HG02852 (cell line): ENCODE measurements around the gene ZNF212.

ENCODE experiments used
- ATAC-seq: cut with Tn5 transposase; IDR thresholded peaks from one replicate; pipeline ENCODE4 v1.9.1; 2021; ENCODE audit warnings: mild to moderate bottlenecking, moderate library complexity; ENCODE audit not compliant: unreplicated experiment

The ZNF212 gene

DNA sequence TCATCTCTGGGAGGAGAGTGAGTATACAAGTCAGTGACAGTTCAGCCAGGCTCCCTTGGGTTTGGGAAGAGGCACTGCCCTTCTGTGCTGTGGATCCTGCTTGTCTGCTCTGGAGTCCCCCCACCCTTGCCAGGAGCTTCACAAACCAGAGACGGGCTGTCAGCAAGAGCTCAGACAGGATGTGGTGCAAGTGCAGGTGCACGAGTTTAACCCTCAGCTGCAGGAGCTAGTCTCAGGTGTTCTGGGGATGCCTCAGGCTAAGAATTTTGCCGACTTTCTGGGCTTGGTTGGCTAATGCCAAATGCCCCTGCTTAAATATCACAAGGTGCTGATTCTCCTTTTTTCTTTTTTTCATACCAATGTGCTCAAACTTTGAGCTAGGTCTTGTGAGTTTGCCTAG lies 44.9 kb downstream of the ZNF212 start:
- no peak for ATAC-seq

DNA sequence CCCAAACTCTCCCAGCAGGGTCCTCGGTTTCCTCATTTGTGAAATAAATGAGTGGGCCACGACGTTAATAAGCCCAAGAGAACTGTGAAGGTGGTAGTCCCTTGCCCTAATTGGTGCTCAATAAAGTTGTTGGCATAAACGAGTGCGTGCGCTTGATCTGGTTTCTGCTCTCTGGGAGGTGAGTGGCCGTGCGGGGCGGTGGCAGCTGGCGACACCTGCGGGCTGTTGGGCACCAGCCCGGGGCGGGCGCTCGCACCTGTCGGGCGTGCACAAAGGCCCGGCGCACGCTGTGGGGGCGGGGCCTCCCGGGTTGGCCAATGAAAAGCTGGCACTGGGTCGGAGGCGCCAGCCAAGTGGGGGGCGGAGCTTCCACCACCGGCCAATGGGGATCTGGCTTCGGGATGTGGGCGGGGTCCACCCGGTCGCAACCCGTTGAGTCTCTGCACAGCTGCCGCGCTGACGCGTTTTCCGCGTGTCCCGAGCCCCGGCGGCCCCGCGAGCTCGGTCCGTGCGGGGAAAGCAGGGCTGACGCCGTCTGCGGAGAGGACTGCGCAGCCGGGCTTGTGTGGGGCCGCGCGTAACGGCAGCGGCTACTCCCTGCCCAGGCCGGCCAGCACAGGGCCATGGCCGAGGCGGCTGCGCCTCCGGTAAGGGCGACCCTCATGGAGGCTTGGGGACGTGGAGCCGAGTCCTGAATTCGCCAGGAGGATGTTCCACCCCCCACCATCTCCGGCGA lies 45.6 kb downstream of the ZNF212 start:
- ATAC-seq: peak; percentile 98

DNA sequence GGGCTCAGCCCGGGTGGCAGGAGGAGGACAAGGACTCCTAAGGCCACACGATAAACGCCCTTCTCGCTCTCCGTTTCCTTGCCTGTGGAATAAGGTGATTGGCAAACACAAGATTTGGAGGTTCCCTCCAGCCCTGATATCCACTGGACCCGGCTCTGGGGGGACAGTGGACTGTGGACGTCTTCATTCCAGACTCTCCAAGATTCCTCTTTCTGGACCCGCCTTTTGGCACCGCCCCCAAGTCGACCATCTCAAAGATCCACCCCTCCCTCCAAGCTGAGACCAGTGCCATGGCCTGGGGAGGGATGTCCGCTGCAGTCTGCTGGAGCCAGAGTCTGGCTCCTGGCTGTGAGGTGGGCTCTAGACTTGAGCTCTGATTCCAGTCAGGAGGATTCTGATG lies 46.2 kb downstream of the ZNF212 start:
- ATAC-seq: no peak

DNA sequence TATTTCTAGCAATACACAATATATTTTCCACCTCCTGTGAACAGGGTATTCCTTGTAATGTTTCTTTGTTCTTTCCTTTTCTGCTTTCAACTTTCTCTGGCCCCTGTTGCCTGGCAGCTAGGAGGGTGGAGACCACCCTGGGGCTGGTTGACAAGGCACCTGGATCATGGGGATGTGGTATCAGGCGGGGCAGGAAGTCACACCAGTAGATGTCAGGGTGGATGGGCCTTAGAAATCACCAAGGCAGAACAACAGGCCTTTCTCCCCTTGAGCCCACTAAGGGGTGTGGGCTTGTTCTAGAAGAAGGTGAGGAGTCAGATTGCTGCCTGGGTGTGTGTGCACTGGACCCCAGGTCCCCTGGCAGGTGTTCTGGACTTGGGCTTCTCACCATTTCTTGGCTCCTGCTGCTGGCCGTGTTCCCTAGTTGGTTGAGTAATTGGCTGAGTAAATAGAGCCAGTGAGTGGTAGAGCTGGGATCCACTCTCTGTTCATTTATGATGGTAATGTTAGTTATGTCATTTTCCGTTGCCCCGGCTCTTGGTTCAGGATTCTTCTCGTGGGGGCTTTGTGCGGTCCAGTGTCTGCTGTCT lies 47.5 kb downstream of the ZNF212 start:
- no peak for ATAC-seq

DNA sequence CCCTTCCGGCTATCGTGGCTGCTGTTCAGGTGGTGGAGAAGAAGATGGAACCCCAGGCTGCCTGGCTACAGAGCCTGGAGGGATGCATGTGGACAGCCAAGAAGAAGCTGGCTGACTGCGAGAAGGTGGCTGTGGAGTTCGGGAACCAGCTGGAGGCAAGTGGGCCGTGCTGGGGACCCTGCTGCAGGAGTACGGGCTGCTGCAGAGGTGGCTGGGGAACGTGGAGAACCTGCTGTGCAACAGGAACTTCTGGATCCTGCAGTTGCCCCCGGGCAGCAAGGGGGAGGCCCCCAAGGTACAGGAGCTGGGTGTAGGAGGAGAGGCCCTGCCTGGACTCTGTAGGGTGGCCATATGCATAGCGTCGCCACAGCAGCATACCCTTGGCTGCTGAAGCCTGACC lies 48.2 kb downstream of the ZNF212 start:
- ATAC-seq: no peak

DNA sequence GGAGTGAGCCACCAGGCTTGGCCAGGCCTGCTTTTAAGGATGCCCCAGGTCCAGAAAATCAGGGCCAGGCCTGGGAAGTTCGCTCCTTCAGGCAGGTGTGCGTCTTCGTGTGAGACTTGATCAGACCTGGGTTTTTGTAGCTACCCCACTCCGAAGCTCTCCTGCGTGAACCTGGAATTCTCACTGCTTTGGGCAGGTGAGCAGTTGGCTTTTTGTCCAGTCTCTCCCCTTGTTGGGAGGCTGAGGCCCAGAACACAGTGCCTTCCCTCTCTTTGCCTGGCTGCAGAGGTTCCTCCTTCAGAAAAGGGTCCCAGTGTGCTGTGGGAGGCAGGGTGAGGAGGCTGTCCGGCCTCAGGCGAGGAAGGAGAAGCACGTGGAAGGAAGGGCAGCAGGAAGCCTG lies 49.8 kb downstream of the ZNF212 start:
- ATAC-seq: no peak

DNA sequence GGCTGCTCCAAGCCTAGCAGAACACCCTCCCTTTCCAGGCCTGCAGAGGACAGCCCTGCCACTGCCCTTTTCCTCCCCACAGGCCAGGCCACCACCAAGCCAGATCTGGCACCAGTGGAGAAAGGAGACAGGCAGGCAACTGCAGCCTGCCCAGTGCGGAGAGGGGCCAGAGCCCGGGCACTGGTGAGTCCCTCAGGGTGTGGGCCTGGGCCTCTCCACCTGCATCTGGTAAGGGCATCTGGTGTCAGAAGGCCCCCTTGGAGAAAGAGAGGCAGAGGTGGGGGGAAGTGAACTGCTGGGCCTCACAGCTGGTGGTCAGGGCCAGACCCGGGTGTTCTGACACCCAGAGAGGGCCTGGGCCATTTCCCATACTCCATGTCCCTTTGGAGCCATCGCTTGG lies 50.4 kb downstream of the ZNF212 start:
- no peak for ATAC-seq

DNA sequence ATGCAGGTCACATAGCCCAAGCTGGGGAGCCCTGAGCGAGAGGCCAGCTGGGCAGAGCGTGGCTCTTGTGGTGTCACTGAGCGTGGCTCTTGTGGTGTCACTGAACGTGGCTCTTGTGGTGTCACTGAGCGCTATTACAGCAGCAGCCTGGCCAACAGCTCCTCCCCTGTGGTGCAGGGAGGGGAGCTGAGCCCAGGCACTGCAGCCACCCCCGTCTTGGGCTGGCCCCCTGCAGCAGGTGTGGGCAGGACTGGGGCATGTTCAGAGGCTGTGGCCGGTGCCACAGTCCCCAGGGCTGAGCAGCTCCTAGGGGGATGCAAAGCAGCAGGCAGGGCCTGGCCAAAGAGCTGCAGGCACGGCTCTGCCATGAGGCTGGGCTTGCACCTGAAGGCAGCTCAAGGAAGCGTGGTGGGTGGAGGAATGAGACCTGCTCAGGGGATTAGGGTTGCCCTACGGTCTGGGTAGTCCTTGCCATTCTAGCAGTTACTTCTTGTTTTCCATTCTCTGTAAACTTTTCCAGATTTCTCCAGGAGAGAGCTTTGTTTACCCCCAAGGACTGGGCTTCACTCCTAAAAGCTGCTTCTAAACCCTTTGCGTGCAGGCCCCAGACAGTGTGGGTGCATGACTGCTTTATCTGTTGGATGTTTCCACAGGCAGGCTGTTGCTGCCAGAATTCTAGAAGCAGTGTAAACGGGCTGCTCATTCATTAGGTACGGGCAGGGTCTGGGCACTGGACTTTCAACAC lies 51.8 kb downstream of the ZNF212 start:
- no peak for ATAC-seq

DNA sequence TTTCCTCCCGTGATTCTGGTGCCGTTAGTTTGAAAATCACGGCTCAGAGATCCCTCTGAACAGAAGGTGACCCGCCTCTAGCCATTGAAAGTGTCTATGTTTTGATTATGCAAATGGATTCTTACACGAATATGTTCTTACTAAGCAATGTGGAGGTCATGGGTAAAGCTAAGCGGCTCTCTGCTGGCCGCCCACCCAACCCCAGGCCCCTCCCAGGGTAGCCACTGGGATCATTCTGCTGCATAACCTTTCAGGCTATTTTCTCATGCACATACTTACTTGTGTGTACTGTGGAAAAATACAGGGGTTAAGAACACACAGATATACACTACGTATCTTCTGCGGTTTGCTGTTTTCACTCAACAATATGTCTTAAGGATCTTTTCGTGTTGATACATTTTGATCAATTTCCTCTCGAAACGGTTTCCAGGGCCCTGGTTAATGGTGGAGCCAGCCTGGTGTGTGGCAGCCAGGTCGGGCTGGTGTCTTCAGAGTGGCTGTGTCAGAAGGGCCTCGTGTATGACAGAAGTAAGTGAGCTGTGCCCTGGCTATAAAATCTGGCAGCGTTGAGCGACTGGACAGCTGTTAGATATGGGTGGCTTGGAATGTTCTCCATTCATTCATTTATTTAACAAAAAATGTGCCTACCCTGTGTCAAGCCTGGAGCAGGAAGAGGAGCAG lies 52.5 kb downstream of the ZNF212 start:
- no peak for ATAC-seq

DNA sequence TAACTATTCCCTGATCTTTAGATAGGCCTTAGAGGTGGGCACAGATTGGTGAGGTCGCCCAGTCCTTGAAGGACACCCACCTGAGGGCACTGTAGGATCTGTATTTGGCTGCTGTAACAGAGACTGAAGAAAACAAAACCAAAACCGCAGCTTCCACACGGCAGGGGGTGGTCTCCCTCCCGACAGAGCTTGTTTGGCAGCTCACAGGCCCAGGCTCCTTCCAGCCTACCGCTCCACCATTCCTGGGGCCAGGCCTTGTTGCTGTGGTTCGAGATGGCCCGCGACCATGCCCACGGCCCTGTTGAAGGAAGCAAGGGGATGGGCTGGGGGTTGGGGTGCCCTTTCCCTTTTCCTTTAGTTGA lies 53.0 kb downstream of the ZNF212 start:
- ATAC-seq: no peak

DNA sequence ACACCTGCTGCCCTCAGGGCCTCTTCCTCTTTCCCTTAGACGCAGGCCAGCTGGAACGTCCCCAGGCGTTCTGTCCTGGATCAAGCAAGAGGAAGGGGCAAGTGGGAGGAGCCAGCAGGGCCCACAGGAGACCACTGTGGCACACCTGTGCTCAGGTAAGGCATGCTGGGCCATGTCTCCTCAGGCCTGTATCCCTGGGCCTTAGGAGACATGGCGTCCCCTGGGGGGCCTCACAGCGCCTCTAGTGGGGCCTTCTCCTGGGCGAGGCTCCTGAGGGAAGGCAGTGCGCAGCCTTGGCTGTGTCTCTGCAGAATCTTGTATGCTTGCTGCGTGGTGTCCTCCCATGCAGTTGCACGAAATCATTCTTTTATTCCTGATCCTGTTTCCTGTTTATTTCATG lies 53.9 kb downstream of the ZNF212 start:
- no peak for ATAC-seq

DNA sequence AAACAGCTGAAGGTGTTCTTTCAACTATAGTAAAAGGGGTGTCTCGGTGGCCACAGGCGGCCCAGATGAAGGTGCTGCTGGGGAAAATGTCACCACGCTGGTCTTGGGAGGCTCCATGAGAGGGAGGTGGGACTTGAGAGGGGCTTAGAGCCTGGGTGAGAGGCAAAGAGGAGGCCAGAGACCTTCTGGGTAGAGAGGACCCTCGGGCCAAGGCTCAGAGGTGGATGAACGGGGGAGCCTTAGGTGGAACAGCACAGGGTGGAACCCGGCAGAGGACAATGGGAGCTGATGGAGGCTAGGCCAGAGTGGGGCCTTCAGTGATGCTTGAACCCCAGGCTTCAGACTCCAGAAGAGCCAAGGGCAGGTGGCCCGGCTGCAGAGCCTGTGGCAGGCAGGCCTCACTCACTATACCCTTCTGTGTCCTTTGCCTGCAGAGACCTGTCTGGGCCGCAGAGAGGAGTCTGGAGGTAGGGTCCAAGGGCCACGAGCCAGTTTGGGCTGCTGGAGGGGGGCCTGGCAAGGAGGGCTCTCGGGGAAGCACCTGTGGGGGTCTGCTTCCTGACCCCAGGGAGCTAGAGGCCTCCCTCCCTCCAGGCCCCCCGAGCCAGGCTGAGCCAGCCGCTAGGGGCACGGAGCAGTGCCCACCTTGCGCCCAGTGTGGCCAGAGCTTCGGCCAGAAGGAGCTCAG lies 54.6 kb downstream of the ZNF212 start:
- ATAC-seq: no peak

DNA sequence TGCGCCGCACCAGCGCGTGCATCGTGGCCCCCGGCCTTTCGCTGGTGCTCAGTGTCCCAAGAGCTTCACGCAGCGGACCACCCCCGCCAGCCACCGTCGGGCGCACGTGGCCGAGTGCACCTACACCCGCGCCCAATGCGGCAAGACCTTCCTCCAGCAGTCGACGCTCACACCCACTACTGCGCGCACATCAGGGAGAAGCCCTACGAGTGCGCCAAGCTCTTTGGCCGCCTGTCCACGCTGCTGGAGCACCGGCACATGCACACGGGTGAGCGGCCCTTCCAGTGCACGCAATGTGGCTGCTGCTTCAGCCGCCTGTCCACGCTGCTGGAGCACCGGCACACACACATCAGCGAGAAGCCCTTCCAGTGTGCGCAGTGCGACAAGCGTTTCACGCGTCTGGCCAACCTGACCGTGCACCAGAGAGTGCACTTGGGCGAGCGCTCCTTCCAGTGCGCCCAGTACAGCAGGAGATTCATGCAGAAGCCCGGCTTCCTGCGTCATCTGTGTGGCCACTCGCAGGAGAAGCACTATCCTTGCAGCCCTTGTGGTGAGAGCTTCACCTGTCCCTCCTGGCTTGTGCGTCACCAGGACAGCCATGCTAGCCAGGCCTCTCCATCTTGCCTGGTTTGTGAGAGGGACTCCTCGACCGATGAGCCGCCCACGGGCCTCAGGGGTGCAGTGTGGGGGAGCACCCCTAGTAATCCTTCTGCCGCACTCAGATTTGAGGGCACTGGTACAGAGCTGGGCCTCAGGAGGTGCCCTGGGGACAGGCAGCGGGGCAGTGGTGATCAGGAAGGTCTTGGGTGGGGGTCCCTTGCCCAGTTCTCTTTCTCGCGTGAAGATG lies 55.4 kb downstream of the ZNF212 start:
- no peak for ATAC-seq

DNA sequence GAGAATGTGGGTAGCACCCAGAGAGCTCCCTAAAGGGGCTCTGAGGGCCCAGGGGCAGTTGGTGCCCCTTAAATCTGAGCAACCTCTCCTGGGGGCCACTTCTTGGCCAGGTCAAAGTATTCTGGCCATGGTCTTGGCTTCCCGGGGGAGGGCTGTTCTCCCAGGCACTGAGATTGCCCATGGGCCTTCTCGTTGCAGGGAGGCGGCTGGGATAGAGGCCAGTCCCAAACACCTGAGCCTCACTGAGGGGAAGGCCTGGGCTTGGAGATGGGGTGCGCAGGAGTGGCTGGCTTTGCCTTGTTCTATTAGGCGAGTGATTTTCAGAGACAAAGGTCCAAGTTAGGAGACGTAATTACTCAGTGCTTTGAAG lies 56.0 kb downstream of the ZNF212 start:
- ATAC-seq: no peak

DNA sequence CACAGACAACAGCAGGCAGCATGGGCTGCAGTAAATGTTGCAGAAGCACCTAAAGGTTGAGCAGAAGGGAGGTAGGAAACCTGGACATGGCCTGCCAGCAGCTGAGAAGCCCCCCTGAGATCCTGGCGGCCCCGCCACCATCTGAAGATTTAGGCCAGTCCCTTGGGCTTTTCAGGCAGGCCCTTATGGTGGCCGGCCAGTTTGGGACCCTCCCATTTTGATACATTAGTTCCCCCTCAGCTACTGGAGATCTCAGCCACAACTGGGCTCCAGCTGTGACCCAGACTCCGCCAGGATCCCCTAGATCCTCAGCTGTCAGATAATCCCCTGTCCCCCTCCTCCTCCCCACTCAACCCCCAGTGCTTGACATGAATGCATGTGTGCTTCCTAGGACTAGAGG lies 56.9 kb downstream of the ZNF212 start:
- ATAC-seq: no peak

DNA sequence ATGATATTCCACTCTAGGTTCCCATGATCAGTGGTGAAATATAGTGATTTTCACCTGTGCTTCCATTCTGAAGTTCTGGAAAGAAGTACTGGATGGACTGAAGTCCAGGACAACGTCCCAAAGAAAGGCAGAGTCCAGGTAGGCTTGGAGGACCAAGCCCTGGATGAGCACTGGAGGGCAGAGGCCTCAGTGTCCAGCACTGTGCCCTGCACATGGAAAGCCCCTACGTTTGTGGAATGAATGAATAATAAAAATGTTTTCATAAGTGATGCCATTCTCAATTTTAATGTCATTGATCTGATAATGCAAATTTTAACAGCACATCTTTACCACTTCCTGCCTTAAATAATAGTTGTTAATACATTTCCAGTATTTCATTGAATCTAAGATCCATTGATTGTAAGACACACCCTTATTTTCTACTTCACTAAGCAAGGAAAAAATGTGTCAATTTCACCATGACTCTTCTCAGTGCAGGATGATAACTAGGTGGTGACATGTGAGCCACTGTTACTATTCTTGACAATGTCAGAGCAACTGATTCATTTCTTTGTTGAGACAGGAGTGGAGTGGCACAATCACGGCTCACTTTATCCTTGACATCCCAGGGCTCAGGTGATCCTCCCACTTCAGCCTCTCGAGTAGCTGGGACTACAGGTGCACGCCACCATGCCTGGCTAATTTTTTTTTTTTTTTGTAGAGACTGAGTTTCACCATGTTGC lies 57.7 kb downstream of the ZNF212 start:
- no peak for ATAC-seq

DNA sequence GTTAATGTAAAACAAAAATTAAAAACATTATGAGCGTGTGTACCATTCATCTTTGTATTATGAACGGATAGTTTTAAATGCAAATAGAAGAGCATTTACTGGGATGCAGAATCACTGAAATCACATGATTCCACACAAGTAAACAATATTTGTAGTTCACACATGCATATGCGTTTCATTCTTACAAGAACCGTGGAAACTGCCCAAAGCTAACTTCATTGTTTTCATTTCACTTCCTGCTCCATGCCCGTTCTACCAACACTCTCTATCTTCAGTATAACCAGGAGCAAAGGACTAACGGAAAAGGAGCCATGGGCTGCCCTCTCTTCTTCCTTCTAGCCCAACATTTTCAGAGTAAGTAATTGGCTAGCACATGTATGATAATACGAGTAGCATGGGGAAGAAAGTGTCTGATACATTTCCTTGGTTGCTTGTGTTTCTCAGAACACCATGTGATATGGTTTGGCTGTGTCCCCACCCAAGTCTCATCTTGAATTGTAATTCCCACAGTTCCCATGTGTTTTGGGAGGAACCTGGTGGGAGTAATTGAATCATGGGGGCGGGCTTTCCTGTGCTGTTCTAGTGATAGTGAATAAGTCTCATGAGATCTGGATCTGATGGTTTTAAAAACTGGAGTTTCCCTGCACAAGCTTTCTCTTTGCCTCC lies 61.3 kb downstream of the ZNF212 start:
- ATAC-seq: no peak

DNA sequence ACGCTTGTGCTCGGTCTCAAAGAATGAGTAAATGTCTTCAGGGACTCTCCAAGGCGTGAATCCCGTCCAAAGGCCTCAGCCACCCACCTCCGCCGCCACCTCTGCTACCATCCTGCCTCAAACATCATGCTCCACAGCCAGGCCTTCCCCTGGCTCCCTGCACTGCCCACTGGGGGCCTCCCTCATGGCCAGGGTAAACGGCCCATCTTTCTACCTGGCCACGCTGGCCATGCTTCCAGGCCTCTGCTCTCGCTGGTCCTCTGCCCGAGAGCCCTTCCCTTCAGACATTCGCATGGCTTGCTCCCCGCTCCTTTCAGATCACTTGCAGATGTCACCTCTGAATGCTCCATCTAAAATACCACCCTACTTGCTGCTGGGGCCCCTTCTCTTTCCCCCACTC lies 62.8 kb downstream of the ZNF212 start:
- no peak for ATAC-seq

DNA sequence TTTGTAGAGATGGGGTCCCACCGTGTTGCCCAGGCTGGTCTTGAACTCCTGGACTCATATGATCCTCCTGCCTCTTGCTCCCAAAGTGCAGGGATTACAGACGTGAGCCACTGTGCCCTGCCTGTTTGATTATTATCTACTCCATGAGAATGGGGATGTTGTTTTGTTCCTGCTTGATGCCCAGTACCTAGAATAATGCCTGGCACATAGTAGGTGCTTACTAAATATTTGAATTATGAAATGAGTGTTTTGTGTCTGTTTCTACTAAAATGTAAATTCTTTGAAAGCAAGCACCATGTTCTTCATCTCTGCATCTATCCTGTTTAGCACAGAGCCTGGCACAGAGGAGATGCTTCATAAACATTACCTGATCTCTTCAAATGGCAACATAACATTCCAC lies 63.4 kb downstream of the ZNF212 start:
- ATAC-seq: no peak
